Astrocyte of the cerebellum (primary cell): ENCODE results near the gene PRELID3B.

ENCODE experiments used
- DNase-seq: peaks from one replicate; pipeline ENCODE4 v3.0.0-alpha.2; 2011; ENCODE audit warnings: low read depth
- H3K4me3 ChIP-seq: 2 replicates; pipeline ENCODE4 v1.5.1; 2011; ENCODE audit warnings: mild to moderate bottlenecking, low read depth, low read length, moderate library complexity
- in situ Hi-C: cut with HindIII; loops from 2 replicates; pipeline ENCODE4 v1.10.0; 2017; ENCODE audit warnings: low sequenced_read_pairs
- TF ChIP-seq, protein P1 (sequence below): IDR thresholded peaks from 2 replicates; pipeline ENCODE4 v1.5.1; 2012; ENCODE audit warnings: low read length, low read depth, moderate library complexity, mild to moderate bottlenecking; ENCODE audit errors: missing control alignments

PRELID3B gene

DNA sequence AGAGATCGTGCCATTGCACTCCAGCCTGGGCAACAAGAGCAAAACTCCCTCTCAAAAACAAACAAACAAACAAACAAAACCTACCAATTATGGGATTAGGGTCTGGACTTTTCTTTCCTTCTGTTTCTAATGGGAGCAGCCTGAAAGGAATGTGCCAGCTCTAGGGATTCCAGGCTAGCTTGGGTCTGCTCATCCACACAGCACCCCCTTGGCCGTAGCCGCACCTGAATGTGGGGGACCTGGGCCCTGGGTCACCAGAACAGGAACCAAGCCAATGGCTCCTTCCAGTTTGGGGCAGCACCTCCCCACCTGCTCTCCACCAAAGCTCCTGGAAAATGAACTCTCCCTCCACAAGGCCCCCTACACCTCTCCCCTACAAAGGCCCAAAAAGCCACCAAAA lies 42.3 kb downstream of the PRELID3B start:
- DNase-seq: no peak
- H3K4me3 ChIP-seq: no peak overlapping the region
- in situ Hi-C loops: no loop called here
- TF ChIP-seq, protein P1, sequence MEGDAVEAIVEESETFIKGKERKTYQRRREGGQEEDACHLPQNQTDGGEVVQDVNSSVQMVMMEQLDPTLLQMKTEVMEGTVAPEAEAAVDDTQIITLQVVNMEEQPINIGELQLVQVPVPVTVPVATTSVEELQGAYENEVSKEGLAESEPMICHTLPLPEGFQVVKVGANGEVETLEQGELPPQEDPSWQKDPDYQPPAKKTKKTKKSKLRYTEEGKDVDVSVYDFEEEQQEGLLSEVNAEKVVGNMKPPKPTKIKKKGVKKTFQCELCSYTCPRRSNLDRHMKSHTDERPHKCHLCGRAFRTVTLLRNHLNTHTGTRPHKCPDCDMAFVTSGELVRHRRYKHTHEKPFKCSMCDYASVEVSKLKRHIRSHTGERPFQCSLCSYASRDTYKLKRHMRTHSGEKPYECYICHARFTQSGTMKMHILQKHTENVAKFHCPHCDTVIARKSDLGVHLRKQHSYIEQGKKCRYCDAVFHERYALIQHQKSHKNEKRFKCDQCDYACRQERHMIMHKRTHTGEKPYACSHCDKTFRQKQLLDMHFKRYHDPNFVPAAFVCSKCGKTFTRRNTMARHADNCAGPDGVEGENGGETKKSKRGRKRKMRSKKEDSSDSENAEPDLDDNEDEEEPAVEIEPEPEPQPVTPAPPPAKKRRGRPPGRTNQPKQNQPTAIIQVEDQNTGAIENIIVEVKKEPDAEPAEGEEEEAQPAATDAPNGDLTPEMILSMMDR: no peak

DNA sequence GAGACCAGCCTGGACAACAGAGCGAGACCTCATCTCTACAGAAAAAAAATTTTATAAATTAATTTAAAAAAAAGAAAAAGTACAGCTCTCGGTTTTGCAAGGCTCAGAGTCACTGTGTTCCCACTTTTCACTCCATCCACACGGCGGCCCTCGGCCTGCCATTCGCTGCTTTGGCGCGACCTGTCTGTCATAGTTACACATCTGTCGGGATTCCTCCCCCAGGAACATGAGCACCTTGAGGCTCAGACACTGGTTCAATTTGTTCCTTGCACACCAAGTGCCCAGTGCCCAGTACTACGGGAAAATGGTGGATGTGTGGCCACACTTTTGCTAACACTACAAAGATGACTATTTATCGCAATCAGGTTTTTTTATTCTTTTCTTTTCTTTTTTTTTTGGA lies 43.9 kb downstream of the PRELID3B start:
- in situ Hi-C loops: no loop called here
- DNase-seq: no peak
- TF ChIP-seq, protein P1: no peak
- H3K4me3 ChIP-seq: no peak overlapping the region

GRCh38 chr20:58997141-58997770 lies 45.3 kb downstream of the PRELID3B start:
- TF ChIP-seq, protein P1: peak; percentile 9
- H3K4me3 ChIP-seq: no peak overlapping the region
- DNase-seq: no peak
- in situ Hi-C loops: no loop called here

DNA sequence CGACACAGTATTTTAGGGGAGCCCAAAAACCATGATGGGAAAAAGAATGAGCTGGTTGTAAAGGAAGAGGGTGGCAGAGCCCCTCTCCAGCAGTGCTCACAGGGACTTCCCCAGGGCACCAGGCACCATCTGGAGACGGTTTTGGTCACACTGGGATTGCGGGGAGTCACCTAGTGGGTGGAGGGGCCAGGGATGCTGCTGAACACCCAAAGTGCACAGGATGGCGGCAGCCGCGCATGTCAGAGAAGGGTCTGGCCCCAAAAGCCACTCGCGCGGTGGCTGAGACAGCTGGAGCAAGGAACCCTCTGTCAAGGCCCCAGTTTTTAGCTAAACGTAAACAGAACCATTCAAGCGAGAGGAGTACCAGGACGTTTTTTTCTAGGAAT lies 46.4 kb downstream of the PRELID3B start:
- no peak overlapping the region for H3K4me3 ChIP-seq
- no peak for DNase-seq
- in situ Hi-C loops: no loop called here
- TF ChIP-seq, protein P1: no peak

DNA sequence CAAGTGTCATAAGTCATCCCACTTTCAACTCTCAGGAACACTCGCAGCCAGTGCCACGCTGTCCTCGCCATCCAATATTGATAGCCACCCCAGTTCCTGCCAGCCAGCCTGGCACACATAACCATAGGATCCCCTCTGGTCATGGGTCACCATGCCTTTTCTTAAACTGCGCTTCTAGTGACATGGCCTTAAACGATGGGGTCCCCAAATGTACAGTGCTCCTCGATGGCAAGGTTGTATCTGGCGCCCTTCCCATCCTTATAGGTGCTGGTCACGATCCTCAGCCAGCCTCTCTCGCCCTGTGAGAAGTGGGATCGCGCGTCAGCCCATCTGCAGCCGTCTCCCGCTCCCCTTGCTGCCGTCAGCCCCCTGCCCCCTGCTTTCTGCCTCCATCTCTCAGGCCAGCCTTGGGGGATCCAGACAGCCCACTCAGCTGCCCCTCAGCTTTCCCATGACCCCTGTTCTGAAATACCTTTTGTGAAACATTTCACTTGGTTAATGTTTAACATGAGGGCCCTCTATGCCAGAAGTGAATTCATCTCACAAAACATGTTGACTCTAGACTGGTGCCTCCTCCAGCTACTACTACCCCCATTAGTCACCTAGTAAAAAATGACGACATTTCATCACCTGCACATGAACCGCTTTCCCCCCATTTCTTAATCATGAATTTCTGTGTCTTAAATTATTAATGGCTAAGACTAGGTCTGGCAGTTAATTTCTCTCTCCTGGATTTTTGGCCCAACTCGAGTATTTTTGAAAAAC lies 46.9 kb downstream of the PRELID3B start:
- no peak overlapping the region for H3K4me3 ChIP-seq
- in situ Hi-C loops: no loop called here
- DNase-seq: no peak
- TF ChIP-seq, protein P1: no peak

- in situ Hi-C loops: no loop called here
- H3K4me3 ChIP-seq: no peak overlapping the region
- DNase-seq: no peak
- TF ChIP-seq, protein P1: no peak
These were observed 48.0 kb downstream of the PRELID3B start for GRCh38 chr20:58994390-58995159.
